NB4 (cell line): ENCODE data around the gene YEATS4.

Experiments used
- DNase-seq: peaks from one replicate; pipeline ENCODE4 v3.0.0; 2010; ENCODE audit warnings: low read depth
- H3K4me3 ChIP-seq: one replicate; pipeline ENCODE4 v1.5.1; 2011; ENCODE audit warnings: mild to moderate bottlenecking, low read depth, low read length, moderate library complexity
- MYC ChIP-seq: IDR thresholded peaks from 2 replicates; pipeline ENCODE4 v1.6.1; 2011; ENCODE audit warnings: low read depth, low read length
- POLR2A ChIP-seq: IDR thresholded peaks from 2 replicates; pipeline ENCODE4 v1.6.1; 2011; ENCODE audit warnings: mild to moderate bottlenecking; ENCODE audit not compliant: insufficient read length; ENCODE audit errors: extremely low read depth
- TF ChIP-seq, protein P1 (sequence below): IDR thresholded peaks from one replicate; pipeline ENCODE4 v1.5.1; 2012; ENCODE audit warnings: low read depth, low read length
- TF ChIP-seq, protein P2 (sequence below): IDR thresholded peaks from 2 replicates; pipeline ENCODE4 v1.6.1; 2011; ENCODE audit warnings: low read depth, low read length

The YEATS4 gene

DNA sequence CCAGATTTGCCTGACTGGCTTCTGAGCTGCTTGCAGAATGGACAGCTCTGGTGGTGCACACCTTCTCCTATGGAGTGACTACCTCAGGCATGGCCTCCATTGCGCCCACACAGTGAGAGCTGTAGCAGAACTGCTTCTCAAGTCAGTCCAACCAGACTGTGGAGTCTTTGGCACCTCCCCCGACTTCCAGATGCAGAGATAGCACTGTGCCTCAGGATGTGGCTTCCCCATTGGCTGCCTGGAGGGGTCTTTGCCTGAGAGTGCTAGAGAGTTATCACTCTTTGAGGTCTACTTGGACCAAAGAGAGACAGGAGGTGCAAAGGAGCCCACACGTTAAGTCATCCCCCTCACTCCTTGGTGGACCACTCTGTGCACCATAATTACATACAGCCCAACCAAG lies 65.9 kb downstream of the YEATS4 start:
- TF ChIP-seq, protein P1, sequence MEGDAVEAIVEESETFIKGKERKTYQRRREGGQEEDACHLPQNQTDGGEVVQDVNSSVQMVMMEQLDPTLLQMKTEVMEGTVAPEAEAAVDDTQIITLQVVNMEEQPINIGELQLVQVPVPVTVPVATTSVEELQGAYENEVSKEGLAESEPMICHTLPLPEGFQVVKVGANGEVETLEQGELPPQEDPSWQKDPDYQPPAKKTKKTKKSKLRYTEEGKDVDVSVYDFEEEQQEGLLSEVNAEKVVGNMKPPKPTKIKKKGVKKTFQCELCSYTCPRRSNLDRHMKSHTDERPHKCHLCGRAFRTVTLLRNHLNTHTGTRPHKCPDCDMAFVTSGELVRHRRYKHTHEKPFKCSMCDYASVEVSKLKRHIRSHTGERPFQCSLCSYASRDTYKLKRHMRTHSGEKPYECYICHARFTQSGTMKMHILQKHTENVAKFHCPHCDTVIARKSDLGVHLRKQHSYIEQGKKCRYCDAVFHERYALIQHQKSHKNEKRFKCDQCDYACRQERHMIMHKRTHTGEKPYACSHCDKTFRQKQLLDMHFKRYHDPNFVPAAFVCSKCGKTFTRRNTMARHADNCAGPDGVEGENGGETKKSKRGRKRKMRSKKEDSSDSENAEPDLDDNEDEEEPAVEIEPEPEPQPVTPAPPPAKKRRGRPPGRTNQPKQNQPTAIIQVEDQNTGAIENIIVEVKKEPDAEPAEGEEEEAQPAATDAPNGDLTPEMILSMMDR = no peak
- TF ChIP-seq POLR2A (no peak), MYC (no peak)
- TF ChIP-seq, protein P2, sequence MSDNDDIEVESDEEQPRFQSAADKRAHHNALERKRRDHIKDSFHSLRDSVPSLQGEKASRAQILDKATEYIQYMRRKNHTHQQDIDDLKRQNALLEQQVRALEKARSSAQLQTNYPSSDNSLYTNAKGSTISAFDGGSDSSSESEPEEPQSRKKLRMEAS = no peak
- peak; percentile 26 for DNase-seq
- no peak overlapping the region for H3K4me3 ChIP-seq

DNA sequence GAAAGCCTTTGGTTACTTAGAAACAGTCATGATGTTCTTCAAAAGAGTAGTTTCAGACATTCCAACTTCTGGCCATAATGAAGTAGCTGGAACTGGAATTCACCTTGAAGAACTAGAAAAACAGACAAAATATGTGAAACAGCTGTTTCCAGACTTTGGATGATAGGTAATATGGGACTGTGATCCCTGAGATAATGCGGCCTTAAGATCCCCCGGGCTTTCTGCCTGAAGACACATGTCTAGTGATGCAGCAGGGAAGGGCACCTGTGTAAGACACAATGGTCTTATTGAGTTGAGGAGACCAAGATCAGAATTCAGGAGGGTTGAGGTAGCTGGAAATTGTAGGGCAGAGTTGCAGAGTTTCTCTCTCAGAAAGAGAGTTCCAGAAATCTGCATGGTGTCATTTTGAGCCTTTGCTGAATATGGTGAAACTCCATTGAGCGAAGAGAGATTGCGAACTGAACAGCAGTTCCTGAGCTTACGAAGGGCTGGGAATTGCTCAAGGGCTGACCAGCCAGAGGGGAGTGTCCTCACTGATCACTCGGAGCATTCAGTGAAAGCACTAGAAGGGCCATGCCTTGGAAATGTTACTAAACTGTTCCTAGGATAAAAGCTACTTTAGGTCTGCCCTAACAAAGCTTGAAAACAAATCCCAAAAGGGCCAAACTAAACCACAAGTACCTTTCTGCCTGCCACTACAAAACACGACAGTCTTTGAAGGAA lies 69.0 kb downstream of the YEATS4 start:
- DNase-seq = no peak
- no peak overlapping the region for H3K4me3 ChIP-seq
- TF ChIP-seq, protein P2 = no peak
- TF ChIP-seq MYC (no peak), POLR2A (no peak)
- TF ChIP-seq, protein P1 = no peak

DNA sequence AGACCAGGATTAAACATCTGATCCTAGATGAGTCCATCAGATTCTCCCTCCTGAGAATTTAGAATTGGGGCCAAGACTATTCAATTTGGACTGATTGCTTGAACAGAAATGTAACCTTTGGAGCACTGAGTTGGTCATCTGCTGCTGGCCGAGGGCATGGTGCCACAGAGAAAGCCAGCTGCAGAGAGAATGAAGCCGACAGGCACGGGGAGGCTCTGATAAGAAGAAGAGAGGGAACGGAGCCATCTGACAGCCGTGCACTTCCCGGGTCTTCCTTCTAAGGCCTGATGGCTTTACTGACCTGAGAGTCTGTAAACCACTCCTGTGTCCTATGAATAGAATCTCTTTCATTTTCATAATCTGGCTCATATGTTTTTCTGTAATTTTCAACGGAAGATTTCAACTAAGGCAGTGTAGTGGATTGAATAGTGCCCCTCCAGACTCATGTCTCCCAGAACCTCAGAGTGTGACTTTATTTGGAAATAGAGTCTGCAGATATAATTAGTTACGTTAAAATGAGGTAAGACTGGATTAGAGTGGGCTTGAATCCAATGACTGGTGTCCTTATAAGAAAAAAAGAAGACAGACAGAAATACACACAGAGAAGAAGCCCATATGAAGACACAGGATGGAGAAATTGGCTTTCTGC lies 71.5 kb downstream of the YEATS4 start:
- TF ChIP-seq POLR2A (no peak), MYC (no peak)
- TF ChIP-seq, protein P1 = no peak
- TF ChIP-seq, protein P2 = no peak
- no peak for DNase-seq
- no peak overlapping the region for H3K4me3 ChIP-seq

DNA sequence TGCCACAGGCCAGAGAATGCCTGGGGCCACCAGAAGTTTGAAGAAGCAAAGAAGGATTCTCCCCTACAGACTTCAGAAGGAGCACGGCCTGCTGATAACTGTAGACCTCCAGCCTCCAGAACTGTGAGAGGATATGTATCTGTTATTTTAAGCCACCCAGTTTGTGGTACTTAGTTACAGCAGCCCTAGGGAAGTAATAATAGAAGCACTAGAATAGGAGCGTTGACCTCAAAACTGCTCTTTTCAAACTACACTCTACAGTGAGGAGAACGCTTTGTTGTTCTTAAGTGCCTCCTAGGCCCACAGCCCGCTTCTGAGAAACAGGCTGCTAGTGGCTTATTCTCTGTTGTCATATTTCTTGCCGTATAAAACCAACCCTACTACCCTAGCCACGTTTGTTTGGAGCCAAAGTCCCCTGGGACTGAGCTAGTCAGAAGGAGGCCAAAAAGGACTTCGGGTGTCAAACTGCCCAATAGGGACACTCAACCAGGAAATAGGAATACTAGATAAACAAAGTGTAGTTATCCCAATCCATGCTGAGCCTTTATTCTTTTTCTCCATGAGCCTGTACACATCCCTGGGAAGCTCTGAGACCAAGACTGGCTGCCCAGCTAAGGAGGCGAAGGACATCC lies 72.2 kb downstream of the YEATS4 start:
- no peak overlapping the region for H3K4me3 ChIP-seq
- DNase-seq = no peak
- TF ChIP-seq POLR2A = no peak
- TF ChIP-seq, protein P2 = no peak
- no peak for TF ChIP-seq MYC
- TF ChIP-seq, protein P1 = no peak

DNA sequence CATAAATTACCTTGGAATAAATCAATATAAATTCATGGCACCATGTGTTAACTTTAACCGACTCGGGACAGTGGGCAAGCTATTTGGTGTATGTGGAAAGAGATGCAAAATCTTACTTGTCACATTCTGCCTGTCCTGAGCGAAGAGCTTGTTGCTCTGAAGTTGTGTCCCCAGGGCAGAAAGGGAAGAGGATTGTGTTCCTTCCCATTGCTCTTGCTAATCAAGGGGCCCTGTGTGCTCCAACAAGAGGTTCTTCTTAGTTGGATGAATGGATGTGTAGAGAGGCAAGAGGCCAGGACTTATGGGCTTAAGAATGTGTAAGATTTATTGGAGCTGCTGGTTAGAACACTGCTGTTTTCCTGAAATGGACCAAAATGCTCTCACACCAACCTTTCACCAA lies 74.1 kb downstream of the YEATS4 start:
- H3K4me3 ChIP-seq = no peak overlapping the region
- DNase-seq = no peak
- TF ChIP-seq, protein P2 = no peak
- no peak for TF ChIP-seq MYC
- TF ChIP-seq POLR2A = no peak
- TF ChIP-seq, protein P1 = no peak
